Liver (tissue), 9 donors: ENCODE measurements around the gene SS18L1. TPM values are rescaled to one million over a fixed set of nuclear protein-coding genes. Genes with fewer than 3 reads are reported as not detected.

ENCODE experiments used
- DNase-seq: peaks from one replicate; pipeline ENCODE4 v3.0.0-alpha.2; 2017; ENCODE audit warnings: low spot score
- H3K27ac ChIP-seq, 2 donors: one replicate each; pipeline ENCODE4 v1.7.0; 2013; ENCODE audit warnings: inconsistent platforms in 2 of 2, low read length in 2 of 2, control low read depth in 1 of 2, low read depth in 1 of 2, mild to moderate bottlenecking in 1 of 2
- H3K27me3 ChIP-seq, 4 donors: one replicate each; pipeline versions ENCODE4 v1.6.1 to v1.7.0; 2013; ENCODE audit warnings: low read length in 3 of 4, inconsistent platforms in 1 of 4, mild to moderate bottlenecking in 1 of 4, moderate library complexity in 1 of 4; ENCODE audit not compliant: control insufficient read depth in 4 of 4, insufficient read depth in 4 of 4
- H3K36me3 ChIP-seq, 4 donors: one replicate each; pipeline versions ENCODE4 v1.6.1 to v1.7.0; 2013; ENCODE audit warnings: low read length in 3 of 4, mild to moderate bottlenecking in 3 of 4, low read depth in 1 of 4, moderate library complexity in 1 of 4; ENCODE audit not compliant: control insufficient read depth in 4 of 4, insufficient read depth in 3 of 4
- H3K4me1 ChIP-seq, 4 donors: one replicate each; pipeline versions ENCODE4 v1.6.1 to v1.7.0; 2013; ENCODE audit warnings: low read length in 3 of 4, mild to moderate bottlenecking in 3 of 4, moderate library complexity in 1 of 4; ENCODE audit not compliant: control insufficient read depth in 4 of 4, insufficient read depth in 4 of 4
- H3K4me3 ChIP-seq, 3 donors: one replicate each; pipeline versions ENCODE4 v1.6.1 to v1.7.0; 2013; ENCODE audit warnings: low read length in 3 of 3, control low read depth in 1 of 3, low read depth in 1 of 3, mild to moderate bottlenecking in 1 of 3
- H3K9ac ChIP-seq, 2 donors: one replicate each; pipeline ENCODE4 v1.7.0; 2013; ENCODE audit warnings: low read length in 2 of 2, mild to moderate bottlenecking in 2 of 2, moderate library complexity in 2 of 2, control low read depth in 1 of 2, low read depth in 1 of 2
- H3K9me3 ChIP-seq, 4 donors: one replicate each; pipeline versions ENCODE4 v1.6.1 to v1.7.0; 2013; ENCODE audit warnings: low read length in 3 of 4; ENCODE audit not compliant: control insufficient read depth in 4 of 4
- CTCF ChIP-seq: fragments of 150-350 bp; IDR thresholded peaks from 2 replicates; pipeline ENCODE4 v1.5.1; 2017; ENCODE audit warnings: improper control_type of control experiment, low read depth, low read length; ENCODE audit not compliant: missing input control
- EGR1 ChIP-seq, 2 donors: IDR thresholded peaks; 2 replicates each; pipeline ENCODE4 v1.6.1; 2016 to 2018; ENCODE audit warnings: antibody characterized with exemption in 2 of 2, low read depth in 2 of 2
- GABPA ChIP-seq, 2 donors: IDR thresholded peaks in 1 of 2; conservative IDR thresholded peaks in 1 of 2; 2 replicates each; pipeline ENCODE4 v1.6.1; 2016; ENCODE audit warnings: antibody characterized with exemption in 2 of 2, mild to moderate bottlenecking in 1 of 2, moderate library complexity in 1 of 2
- HNF4A ChIP-seq, 2 donors: conservative IDR thresholded peaks; 2 replicates each; pipeline ENCODE4 v1.6.1; 2016; ENCODE audit warnings: antibody characterized with exemption in 2 of 2, mild to moderate bottlenecking in 2 of 2
- HNF4G ChIP-seq: IDR thresholded peaks from 2 replicates; pipeline ENCODE4 v1.6.1; 2016; ENCODE audit warnings: antibody characterized with exemption
- NR2F2 ChIP-seq: IDR thresholded peaks from 2 replicates; pipeline ENCODE4 v1.6.1; 2016; ENCODE audit warnings: antibody characterized with exemption
- RAD21 ChIP-seq, 2 donors: IDR thresholded peaks; 2 replicates each; pipeline ENCODE4 v1.6.1; 2016; ENCODE audit warnings: antibody characterized with exemption in 2 of 2, mild to moderate bottlenecking in 2 of 2
- RXRA ChIP-seq, 2 donors: IDR thresholded peaks; 2 replicates each; pipeline ENCODE4 v1.6.1; 2017 to 2018; ENCODE audit warnings: antibody characterized with exemption in 2 of 2, mild to moderate bottlenecking in 1 of 2
- SP1 ChIP-seq: IDR thresholded peaks from 2 replicates; pipeline ENCODE4 v1.6.1; 2018; ENCODE audit warnings: antibody characterized with exemption, mild to moderate bottlenecking
- TAF1 ChIP-seq: conservative IDR thresholded peaks from 2 replicates; pipeline ENCODE4 v1.6.1; 2016; ENCODE audit warnings: antibody characterized with exemption, mild to moderate bottlenecking
- YY1 ChIP-seq: IDR thresholded peaks from 2 replicates; pipeline ENCODE4 v1.6.1; 2016; ENCODE audit warnings: antibody characterized with exemption, mild to moderate bottlenecking
- ZBTB33 ChIP-seq: IDR thresholded peaks from 2 replicates; pipeline ENCODE4 v1.6.1; 2016; ENCODE audit warnings: antibody characterized with exemption
- WGBS: extraction: QIAGEN DNeasy Blood & Tissue Kit; methylation state at CpG from one replicate; pipeline ENCODE4 v1.1.7; 2013; 5-methylcytosine and 5-hydroxymethylcytosine counted together
- polyA plus RNA-seq, 2 donors: library from polyadenylated mRNA; stranded (reverse) in 1 of 2; unstranded in 1 of 2; fragments of 200-250 nt in 1 of 2; fragments of >200 nt in 1 of 2; fragmentation: Nextera tagmentation in 1 of 2; extraction: Ambion mirVana in 1 of 2; gene quantifications; one replicate each; pipeline versions ENCODE4 v1.2.1 to v1.2.3, GENCODE V29; 2013 to 2015
- total RNA-seq, 2 donors: library from RNA; depleted of rRNA; stranded (reverse); fragments of >200 nt; gene quantifications; one replicate each; pipeline ENCODE4 v1.2.3, GENCODE V29; 2014
- TF ChIP-seq, protein P1 (sequence below): IDR thresholded peaks from 2 replicates; pipeline ENCODE4 v1.6.1; 2016; ENCODE audit warnings: antibody characterized with exemption
- donor health status: healthy.
- donor health status: healthy.
- donor health status: healthy.
- donor health status: healthy.
- donor health status: healthy.

SS18L1 gene
- total and polyA plus RNA-seq, 4 donors, result 6.1 to 24.3 (median 16.7) TPM

- peaks cover 15 to 36% (median 33%) of the 10 kb centered on the region in 4 donors for H3K36me3 ChIP-seq
- no peaks in the 10 kb centered on the region for H3K27me3 ChIP-seq
- WGBS, result 15% methylated on average over 14 of the region's 14 CpGs
- H3K9ac ChIP-seq, result peak overlapping the region; percentile 87 to 95
- TF ChIP-seq, protein P1, sequence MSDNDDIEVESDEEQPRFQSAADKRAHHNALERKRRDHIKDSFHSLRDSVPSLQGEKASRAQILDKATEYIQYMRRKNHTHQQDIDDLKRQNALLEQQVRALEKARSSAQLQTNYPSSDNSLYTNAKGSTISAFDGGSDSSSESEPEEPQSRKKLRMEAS, result peak; percentile 10
- TF ChIP-seq HNF4G (no peak), NR2F2 (no peak), RXRA (IDR thresholded peaks at IDR 0.05) (no peak), RAD21 (IDR thresholded peaks at IDR 0.05) (peak in 1 of 2 donors; percentile 34), HNF4A (conservative IDR thresholded peaks at IDR 0.05) (no peak)
- H3K4me1 ChIP-seq, result peaks cover 12 to 42% (median 34%) of the 10 kb centered on the region in 4 donors
- DNase-seq, result no peak
- peak overlapping the region; percentile 74 to 94 (median 78) for H3K4me3 ChIP-seq
- H3K9me3 ChIP-seq, result no peaks in the 10 kb centered on the region
- peak overlapping the region; percentile 86 to 90 for H3K27ac ChIP-seq
Observed at GRCh38 chr20:62141397-62142251, 1.9 kb upstream of the SS18L1 start.

DNA sequence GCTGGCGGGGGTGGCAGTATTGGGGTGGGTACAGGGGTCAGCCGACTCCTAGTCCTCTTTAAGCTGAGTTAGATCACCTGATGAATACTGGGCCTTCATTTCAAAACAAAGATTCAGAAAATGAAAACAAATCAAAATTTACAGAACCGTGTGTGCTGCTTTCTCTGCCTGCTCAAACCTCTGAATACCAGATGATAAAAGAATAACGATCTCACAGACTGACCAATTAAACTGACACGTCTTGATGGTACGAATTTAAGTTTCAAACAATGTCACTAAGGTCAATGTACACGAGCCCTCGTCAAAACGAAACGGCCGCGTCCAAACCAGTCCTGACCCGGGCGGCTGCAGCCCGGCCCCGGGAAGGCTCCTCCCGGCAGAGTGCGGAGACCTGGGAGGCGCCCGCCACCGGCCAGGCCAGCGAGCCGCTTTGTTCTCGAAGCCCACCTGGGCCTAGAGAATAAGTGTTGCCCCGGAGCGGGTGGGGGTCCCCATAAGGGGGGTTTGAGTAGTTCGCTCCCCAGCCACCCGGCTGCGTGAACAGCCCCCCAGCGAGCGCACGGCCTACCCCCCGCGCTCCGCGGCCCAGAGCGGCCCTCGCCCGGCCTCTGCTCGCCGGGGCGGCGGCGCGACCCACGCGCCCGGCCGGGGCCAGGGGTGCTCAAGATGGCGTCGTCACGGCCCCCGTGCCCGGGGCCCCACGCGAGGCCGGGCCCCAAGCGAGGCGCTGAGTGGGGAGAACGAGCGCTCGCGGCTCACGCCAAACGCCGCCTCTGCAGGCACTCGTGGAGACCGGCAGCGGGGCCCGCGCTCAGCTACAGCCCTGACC lies 1.1 kb upstream of the SS18L1 start:
- DNase-seq, result peak; percentile 48
- under 1% methylated on average over 71 of the region's 71 CpGs for WGBS
- Histone ChIP-seq H3K27me3 (no peaks in the 10 kb centered on the region), H3K4me3 (peak overlapping the region; percentile 74 to 94 (median 78)), H3K9me3 (no peaks in the 10 kb centered on the region), H3K9ac (peak overlapping the region; percentile 87 to 95), H3K36me3 (peaks cover 12 to 31% (median 26%) of the 10 kb centered on the region in 4 donors), H3K4me1 (peaks cover 20 to 50% (median 43%) of the 10 kb centered on the region in 4 donors), H3K27ac (peak overlapping the region; percentile 86 to 90)
- TF ChIP-seq RXRA (IDR thresholded peaks at IDR 0.05), result no peak
- no peak for TF ChIP-seq YY1
- TF ChIP-seq ZBTB33, result no peak
- TF ChIP-seq HNF4G, result no peak
- TF ChIP-seq GABPA (IDR thresholded peaks at IDR 0.05 in 1 of 2, conservative IDR thresholded peaks at IDR 0.05 in 1 of 2), result no peak
- TF ChIP-seq SP1, result no peak
- TF ChIP-seq HNF4A (conservative IDR thresholded peaks at IDR 0.05), result no peak
- TF ChIP-seq CTCF, result no peak
- no peak for TF ChIP-seq RAD21 (IDR thresholded peaks at IDR 0.05)
- TF ChIP-seq, protein P1, result no peak
- no peak for TF ChIP-seq TAF1
- TF ChIP-seq EGR1 (IDR thresholded peaks at IDR 0.05; ENCODE audit: low read depth in 2 of 2), result no peak
